Cardiac fibroblast (primary cell): ENCODE measurements around the gene LSAMP.
"Not testable (repeated sequence)": the region's sequence is repeated elsewhere in the genome, so short reads cannot be mapped to it uniquely, and the experiment has no call there.

Source experiments
- DNase-seq, 2 donors: peaks; one replicate each; pipeline versions ENCODE4 v3.0.0 to v3.0.0-alpha.2; 2010; ENCODE audit warnings: low read depth in 2 of 2
- H3K4me3 ChIP-seq, 2 donors: replicated peaks in 1 of 2; 1 replicate in 1 of 2; 2 replicates in 1 of 2; pipeline ENCODE4 v1.5.1; 2011; ENCODE audit warnings: low read depth in 2 of 2, low read length in 2 of 2, mild to moderate bottlenecking in 2 of 2, moderate library complexity in 1 of 2
- TF ChIP-seq, protein P1 (sequence below): IDR thresholded peaks from one replicate; pipeline ENCODE4 v1.5.1; 2011; ENCODE audit warnings: low read depth, mild to moderate bottlenecking, low read length, inconsistent platforms

LSAMP gene

DNA sequence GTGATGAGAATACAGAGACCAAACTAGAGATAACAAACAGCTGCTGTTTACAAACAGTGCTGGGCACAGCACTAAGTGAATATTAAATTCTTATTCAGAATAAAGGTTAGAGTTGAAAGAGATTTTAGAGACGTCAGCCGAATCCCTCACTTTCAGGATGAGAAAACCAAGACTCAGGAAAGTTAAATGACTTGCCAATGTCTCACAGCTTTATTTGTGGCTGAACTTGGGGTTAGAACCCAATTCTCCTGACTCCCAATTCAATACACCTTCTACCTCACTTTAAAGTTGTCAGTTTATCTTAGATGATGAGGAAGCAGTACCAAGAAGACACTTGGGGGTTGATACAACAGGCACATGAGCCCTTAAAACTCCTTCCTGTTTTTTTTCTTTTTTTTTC lies 641.1 kb downstream of the LSAMP start:
- no peak for DNase-seq
- TF ChIP-seq, protein P1, sequence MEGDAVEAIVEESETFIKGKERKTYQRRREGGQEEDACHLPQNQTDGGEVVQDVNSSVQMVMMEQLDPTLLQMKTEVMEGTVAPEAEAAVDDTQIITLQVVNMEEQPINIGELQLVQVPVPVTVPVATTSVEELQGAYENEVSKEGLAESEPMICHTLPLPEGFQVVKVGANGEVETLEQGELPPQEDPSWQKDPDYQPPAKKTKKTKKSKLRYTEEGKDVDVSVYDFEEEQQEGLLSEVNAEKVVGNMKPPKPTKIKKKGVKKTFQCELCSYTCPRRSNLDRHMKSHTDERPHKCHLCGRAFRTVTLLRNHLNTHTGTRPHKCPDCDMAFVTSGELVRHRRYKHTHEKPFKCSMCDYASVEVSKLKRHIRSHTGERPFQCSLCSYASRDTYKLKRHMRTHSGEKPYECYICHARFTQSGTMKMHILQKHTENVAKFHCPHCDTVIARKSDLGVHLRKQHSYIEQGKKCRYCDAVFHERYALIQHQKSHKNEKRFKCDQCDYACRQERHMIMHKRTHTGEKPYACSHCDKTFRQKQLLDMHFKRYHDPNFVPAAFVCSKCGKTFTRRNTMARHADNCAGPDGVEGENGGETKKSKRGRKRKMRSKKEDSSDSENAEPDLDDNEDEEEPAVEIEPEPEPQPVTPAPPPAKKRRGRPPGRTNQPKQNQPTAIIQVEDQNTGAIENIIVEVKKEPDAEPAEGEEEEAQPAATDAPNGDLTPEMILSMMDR: no peak
- no peak overlapping the region for H3K4me3 ChIP-seq

DNA sequence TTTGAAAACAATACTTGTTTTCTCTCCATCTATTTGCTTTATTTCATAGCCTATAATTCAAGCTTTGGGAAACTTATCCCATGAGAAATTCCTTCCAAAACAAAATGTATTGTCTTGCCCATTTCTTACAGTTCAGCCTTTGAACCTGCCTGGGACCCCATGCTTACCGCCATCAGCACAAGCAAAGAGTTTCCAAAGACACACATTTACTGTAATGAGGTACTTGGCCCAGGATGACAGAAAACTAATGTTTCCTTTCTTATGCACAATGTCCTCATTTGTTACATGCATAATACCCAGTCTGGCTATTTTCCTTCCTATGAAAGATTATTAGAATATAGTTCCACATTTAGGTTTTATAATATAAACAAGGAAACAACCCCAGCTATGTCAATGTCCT lies 641.6 kb downstream of the LSAMP start:
- TF ChIP-seq, protein P1: no peak
- DNase-seq: no peak
- H3K4me3 ChIP-seq: no peak overlapping the region

DNA sequence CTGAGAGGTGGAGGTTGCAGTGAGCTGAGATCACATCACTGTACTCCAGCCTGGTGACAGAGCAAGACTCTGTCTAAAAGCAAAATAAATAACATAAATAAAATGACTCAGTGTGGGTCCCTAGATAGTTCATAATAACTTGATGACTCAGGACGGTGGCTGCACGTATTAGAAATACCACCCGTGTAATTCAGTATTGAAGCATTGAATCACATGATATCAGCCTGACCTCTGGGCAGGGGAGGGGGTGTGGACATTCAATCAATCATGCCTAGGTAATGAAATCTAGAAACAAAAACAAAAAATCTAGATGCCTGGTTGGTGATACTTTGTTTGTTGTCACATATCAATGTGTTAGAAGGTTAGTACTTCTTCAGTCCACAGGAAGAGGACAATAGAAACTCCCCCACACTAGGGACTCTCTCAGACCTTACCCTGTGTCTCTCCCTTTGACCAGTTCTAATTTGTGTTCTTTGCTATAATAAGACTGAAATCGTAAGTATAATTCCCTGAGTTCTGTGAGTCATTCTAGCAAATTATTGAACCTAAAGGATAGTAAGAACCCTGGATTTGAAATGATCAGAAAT lies 644.7 kb downstream of the LSAMP start:
- TF ChIP-seq, protein P1: no peak
- H3K4me3 ChIP-seq: no peak overlapping the region
- DNase-seq: peak; percentile 29 to 91

DNA sequence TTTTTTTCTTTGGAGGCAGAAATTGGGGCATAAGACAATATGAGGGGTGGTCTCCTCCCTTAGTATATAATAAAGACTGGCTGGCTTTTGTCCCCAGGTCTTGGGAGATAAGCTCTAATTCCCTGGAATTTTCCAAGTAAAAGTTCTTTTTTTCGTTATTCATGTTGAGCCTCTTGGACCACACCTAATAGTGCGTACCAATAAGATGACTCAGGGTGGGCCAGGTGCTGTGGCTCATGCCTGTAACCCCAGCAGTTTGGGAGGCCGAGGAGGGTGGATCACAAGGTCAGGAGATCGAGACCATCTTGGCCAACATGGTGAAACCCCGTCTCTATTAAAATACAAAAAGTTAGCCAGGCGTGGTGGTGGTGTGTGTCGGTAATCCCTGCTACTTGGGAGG lies 645.2 kb downstream of the LSAMP start:
- DNase-seq, H3K4me3 ChIP-seq: not testable (repeated sequence)

DNA sequence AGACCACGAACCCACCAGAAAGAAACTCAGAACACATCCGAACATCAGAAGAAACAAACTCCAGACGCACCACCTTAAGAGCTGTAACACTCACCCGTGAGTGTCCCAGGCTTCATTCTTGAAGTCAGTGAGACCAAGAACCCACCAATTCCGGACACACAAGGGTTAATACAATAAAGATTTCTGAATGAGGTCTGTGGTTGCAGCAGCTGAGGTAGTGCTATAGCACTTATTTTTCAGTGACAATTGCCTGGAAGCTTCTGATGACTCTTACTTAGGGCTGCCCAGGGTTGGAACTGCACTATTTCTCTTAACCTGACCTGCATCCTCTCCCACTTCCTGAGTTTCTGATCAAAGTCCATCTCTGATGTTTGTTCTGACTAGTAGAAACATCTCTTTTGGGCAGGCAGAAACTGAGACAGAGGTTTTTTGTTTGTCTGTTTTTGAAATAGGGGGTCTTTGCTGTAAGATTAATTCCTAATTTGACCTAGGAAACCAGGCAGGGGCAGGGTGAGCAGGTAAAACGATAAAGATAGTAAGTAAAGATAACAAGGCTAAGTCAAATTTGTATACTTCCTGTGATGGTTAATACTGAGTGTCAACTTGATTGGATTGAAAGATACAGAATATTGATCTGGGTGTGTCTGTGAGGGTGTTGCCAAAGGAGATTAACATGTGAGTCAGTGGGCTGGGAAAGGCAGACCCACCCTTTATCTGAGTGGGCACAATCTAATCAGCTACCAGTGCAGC lies 652.9 kb downstream of the LSAMP start:
- TF ChIP-seq, protein P1: no peak
- no peak overlapping the region for H3K4me3 ChIP-seq
- DNase-seq: peak in 1 of 2 donors; percentile 25

DNA sequence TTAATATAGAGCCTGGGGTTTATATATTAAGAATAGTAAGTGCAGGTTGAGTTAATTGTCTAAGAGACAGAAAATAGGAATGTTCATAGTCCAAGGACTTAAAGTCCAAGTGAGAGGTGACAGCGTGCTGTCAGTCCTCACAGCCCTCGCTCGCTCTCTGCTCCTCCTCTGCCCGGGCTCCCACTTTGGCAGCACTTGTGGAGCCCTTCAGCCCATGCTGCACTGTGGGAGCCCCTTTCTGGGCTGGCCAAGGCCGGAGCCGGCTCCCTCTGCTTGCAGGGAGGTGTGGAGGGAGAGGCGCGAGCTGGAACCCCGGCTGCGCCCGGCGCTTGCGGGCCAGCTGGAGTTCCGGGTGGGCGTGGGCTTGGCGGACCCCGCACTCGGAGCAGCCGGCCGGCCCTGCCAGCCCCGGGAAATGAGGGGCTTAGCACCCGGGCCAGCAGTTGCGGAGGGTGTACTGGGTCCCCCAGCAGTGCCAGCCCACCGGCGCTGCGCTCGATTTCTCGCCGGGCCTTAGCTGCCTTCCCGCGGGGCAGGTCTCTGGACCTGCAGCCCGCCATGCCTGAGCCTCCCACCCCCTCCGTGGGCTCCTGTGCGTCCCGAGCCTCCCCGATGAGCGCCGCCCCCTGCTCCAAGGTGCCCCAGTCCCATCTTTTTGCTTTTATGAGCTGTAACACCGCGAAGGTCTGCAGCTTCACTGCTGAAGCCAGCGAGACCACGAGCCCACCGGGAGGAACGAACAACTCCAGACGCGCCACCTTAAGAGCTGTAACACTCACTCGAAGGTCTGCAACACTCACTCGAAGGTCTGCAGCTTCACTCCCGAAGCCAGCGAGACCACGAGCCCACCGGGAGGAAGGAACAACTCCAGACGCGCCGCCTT lies 653.8 kb downstream of the LSAMP start:
- DNase-seq: not testable (repeated sequence)

DNA sequence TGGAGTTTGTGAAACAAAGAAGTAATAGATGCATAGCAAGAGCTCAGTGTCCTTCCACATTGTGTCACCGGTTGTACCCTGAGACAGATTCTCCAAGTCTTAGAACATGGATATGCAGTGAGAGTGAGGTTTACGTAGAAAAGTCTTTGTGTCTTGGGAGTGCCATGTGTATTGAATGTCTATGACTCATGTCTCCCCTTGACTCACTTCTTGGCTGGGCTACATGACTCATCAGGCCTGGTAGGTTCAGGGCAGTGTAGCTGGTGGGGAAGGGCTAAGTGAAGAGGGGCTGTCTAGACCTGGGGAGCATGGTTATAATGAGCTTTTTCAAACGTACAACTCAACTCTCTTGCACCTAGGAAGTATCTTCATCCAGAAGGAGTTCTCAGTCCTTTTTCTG lies 654.5 kb downstream of the LSAMP start:
- no peak overlapping the region for H3K4me3 ChIP-seq
- peak; percentile 89 to 99 for DNase-seq
- TF ChIP-seq, protein P1: no peak

More for the DNA sequence above, 653.8 kb downstream of the LSAMP start:
- not testable (repeated sequence) for H3K4me3 ChIP-seq
